ENCODE data around the gene PLIN4.

Gene PLIN4

DNA sequence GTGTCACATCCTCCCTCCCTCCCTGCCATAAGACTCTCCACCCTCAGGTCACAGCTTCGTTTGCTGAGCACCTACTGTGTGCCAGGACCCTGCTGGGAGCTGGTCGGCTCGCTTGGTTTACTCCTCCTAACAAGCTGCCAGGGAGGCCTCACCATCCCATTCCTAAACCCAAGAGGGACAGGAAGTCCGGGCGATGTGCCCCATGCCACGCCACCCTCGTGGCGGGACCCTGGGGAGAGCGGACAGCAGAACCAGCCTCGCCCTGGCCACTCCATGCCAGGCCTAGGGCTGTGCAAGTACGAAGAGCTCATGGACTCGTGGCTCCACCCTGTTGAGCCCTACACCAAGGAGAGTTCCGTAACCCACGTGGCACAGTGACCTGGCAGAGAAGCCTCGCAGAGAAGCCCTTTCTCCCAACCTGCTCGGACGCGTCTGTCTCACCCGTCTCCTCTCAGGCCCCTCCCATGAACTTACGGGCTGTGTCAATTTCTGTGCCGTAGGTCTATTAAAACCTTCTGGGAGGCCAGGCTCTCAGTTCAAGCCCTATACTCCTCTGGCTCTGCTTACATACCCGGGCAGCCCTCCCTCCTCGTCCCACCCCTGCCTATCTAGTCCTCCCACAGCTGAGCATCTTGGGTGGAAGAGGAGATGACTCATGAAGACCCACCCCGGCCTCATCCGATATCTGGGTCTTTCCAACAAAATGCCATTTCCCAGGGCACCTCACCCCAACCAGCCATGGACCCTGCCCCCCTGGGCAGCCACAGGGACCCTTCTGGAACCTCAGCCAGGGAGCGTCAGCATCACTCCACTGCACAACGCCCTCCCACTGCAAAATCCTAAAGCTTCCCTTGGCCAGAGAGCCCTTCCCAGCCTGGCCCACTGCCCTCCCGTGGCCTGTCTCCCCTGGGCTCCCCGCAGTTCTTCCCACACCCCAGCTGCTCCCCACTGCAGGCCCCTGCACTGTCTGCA is 63.3 kb downstream of the PLIN4 start:
- Histone ChIP-seq H3K27me3 (ENCODE audit: insufficient read depth, poor library complexity, severe bottlenecking) (no peaks in the 10 kb centered on the region), H3K4me3 (replicated peaks; ENCODE audit: insufficient read depth, low read length) (no peak overlapping the region), H3K27ac (replicated peaks) (no peak overlapping the region)
- TF ChIP-seq, protein P1, sequence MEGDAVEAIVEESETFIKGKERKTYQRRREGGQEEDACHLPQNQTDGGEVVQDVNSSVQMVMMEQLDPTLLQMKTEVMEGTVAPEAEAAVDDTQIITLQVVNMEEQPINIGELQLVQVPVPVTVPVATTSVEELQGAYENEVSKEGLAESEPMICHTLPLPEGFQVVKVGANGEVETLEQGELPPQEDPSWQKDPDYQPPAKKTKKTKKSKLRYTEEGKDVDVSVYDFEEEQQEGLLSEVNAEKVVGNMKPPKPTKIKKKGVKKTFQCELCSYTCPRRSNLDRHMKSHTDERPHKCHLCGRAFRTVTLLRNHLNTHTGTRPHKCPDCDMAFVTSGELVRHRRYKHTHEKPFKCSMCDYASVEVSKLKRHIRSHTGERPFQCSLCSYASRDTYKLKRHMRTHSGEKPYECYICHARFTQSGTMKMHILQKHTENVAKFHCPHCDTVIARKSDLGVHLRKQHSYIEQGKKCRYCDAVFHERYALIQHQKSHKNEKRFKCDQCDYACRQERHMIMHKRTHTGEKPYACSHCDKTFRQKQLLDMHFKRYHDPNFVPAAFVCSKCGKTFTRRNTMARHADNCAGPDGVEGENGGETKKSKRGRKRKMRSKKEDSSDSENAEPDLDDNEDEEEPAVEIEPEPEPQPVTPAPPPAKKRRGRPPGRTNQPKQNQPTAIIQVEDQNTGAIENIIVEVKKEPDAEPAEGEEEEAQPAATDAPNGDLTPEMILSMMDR (IDR thresholded peaks at IDR 0.05; ENCODE audit: insufficient read depth, low read length), result no peak
- TF ChIP-seq GABPA (IDR thresholded peaks at IDR 0.05; ENCODE audit: low read depth) (no peak), POLR2AphosphoS5 (IDR thresholded peaks at IDR 0.05; ENCODE audit: low read depth) (no peak), SPI1 (IDR thresholded peaks at IDR 0.05; ENCODE audit: borderline replicate concordance, low read depth) (no peak), REST (IDR thresholded peaks at IDR 0.05; ENCODE audit: insufficient replicate concordance, low read depth) (no peak)
- DNase-seq (ENCODE audit: low read depth in 1 of 2, low spot score in 1 of 2), result no peak

DNA sequence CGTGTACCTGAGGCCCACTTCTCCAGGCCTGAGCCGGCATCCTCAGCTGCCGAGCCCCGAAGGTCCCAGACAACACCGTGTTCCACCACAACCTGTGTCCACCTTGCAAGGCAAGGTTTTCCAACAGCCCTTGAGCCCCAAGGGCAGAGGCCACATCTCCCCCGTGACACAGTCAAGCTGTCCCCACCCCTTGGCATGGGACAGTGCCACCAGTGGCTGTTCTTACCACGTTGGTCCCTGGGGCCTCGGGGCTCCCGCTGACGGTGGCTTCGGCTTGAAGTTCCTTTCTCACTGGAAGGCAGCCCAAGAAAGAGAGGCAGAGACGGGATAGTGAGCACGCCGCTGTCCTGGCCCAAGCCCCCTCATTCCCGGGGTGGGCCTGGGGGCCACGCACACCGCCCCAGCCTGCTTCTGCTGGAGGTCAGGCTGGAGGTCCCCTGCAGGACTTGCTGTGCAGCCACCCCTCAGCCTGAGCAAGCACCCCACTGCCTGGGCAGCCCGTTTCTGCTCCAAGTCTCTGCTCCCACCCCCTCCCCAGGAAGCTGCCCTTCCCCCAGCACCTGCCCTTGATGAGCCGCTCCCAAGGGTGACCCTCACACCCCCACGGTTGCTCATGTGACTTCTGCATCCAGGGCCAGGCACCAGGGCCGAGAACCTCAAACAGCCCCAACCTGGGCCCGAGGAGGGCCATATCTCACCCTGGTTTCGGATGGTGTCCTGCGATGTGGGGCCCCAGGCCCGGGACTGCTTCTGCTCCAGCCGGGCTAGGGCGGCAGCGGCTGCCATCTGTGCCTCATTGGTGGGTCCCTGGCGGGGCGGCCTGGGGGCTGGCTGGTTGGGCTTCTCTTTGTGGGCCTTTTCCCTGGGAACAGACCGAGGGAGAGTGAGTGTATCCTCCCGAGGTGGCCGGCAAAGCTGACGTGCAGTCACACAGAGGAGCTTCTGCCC is 64.8 kb downstream of the PLIN4 start:
- H3K4me3 ChIP-seq (replicated peaks; ENCODE audit: insufficient read depth, low read length), result no peak overlapping the region
- DNase-seq (ENCODE audit: low read depth in 1 of 2, low spot score in 1 of 2), result no peak
- no peaks in the 10 kb centered on the region for H3K27me3 ChIP-seq (ENCODE audit: insufficient read depth, poor library complexity, severe bottlenecking)
- TF ChIP-seq POLR2AphosphoS5 (IDR thresholded peaks at IDR 0.05; ENCODE audit: low read depth) (no peak), SPI1 (IDR thresholded peaks at IDR 0.05; ENCODE audit: borderline replicate concordance, low read depth) (no peak), GABPA (IDR thresholded peaks at IDR 0.05; ENCODE audit: low read depth) (no peak), REST (IDR thresholded peaks at IDR 0.05; ENCODE audit: insufficient replicate concordance, low read depth) (no peak)
- TF ChIP-seq, protein P1 (IDR thresholded peaks at IDR 0.05; ENCODE audit: insufficient read depth, low read length), result no peak
- H3K27ac ChIP-seq (replicated peaks), result no peak overlapping the region

DNA sequence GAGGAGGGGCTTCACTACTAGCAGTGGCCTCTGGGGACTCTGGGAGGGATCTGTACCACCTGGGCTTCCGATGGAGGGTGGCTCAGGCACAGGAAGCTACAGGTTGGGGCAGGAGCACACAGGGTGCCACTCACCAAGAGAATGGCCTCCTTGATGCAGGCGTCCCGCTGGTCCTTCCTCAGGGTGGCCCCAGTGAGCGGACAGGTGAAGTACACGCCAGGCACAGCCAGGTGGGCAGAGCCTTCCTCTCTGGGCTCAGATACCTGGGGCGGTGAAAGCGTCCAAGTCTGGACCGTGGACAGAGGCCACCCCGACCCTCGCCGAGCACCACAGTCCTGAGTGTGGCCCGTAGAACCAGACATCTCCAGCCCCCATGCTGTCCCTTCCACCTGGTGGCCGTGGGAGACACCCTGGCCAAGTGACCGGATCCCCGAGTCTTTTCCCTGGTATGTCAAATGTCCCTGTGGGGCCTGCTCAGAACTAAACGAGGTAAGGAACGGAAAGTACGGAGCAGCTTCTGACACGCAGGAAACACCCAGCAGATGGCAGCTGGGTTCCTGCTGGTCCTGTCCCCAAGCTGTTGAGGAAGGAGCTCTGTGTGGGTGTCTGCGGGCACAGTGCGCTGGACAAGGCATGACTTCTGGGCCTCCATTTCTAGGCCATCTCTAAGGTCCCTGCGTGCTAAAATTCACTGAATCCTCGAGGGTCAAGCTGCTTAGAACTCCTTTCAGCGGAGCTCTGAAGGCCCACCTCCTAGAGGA is 65.9 kb downstream of the PLIN4 start:
- no peak for DNase-seq (ENCODE audit: low read depth in 1 of 2, low spot score in 1 of 2)
- no peak overlapping the region for H3K4me3 ChIP-seq (replicated peaks; ENCODE audit: insufficient read depth, low read length)
- no peak overlapping the region for H3K27ac ChIP-seq (replicated peaks)
- TF ChIP-seq, protein P1 (IDR thresholded peaks at IDR 0.05; ENCODE audit: insufficient read depth, low read length), result no peak
- peak; percentile 32; the same call in 1 of the 2 replicates for TF ChIP-seq POLR2AphosphoS5 (IDR thresholded peaks at IDR 0.05; ENCODE audit: low read depth)
- H3K27me3 ChIP-seq (ENCODE audit: insufficient read depth, poor library complexity, severe bottlenecking), result no peaks in the 10 kb centered on the region
